Mesodermal cell (in vitro differentiated cells): ENCODE data around the gene MSH4.
"Not testable (repeated sequence)": the region's sequence is repeated elsewhere in the genome, so short reads cannot be mapped to it uniquely, and the experiment has no call there.

ENCODE experiments used
- H3K27ac ChIP-seq: 2 replicates; pipeline ENCODE4 v1.7.0; 2013; ENCODE audit warnings: mild to moderate bottlenecking, low read depth, low read length, moderate library complexity; ENCODE audit not compliant: severe bottlenecking
- H3K36me3 ChIP-seq: 2 replicates; pipeline ENCODE4 v1.7.1; 2013; ENCODE audit warnings: mild to moderate bottlenecking, low read length, moderate library complexity; ENCODE audit not compliant: control insufficient read depth, insufficient read depth
- H3K4me1 ChIP-seq: one replicate; pipeline ENCODE4 v1.7.1; 2013; ENCODE audit warnings: mild to moderate bottlenecking, low read length; ENCODE audit not compliant: insufficient read depth, control insufficient read depth, poor library complexity, severe bottlenecking
- H3K4me3 ChIP-seq: 2 replicates; pipeline ENCODE4 v1.7.0; 2013; ENCODE audit warnings: low read length, control low read depth, mild to moderate bottlenecking; ENCODE audit not compliant: insufficient read depth, poor library complexity, severe bottlenecking; ENCODE audit errors: extremely low read depth
- H3K9me3 ChIP-seq: 2 replicates; pipeline ENCODE4 v1.7.1; 2013; ENCODE audit warnings: mild to moderate bottlenecking, low read length, moderate library complexity; ENCODE audit not compliant: control insufficient read depth
- WGBS, 2 experiments: methylation state at CpG; one replicate each; pipeline ENCODE4 v1.1.5; 2013; ENCODE audit warnings: missing lambda C conversion rate in 2 of 2; ENCODE audit not compliant: insufficient coverage in 2 of 2; 5-methylcytosine and 5-hydroxymethylcytosine counted together

The MSH4 gene

GRCh38 chr1:75922698-75923097 is 126.0 kb downstream of the MSH4 start:
- Histone ChIP-seq H3K27ac (no peak overlapping the region), H3K36me3 (no peaks in the 10 kb centered on the region), H3K4me1 (no peaks in the 10 kb centered on the region), H3K9me3 (no peaks in the 10 kb centered on the region), H3K4me3 (no peak overlapping the region)
- WGBS, 2 experiments = 100% methylated on average over 1 of the region's 1 CpG; no CpG with 5 or more reads in 1 of the 2 experiments

- no CpG with 5 or more reads among the region's 1 CpG for WGBS, 2 experiments
- Histone ChIP-seq H3K4me1 (no peaks in the 10 kb centered on the region), H3K9me3 (no peaks in the 10 kb centered on the region), H3K4me3 (no peak within 1 kb of the TSS), H3K27ac (no peak within 1 kb of the TSS), H3K36me3 (no peaks in the 10 kb centered on the region)
These were observed 135.6 kb downstream of the MSH4 start, which contains the start of gene ASB17 for GRCh38 chr1:75932304-75932703. TSS of gene ASB17 (minus strand) at chr1:75932404. CDS start at chr1:75932291, 113 bp downstream.

- Histone ChIP-seq H3K9me3 (no peaks in the 10 kb centered on the region), H3K36me3 (no peaks in the 10 kb centered on the region), H3K27ac (no peak overlapping the region), H3K4me3 (no peak overlapping the region), H3K4me1 (no peaks in the 10 kb centered on the region)
- no CpG with 5 or more reads among the region's 1 CpG for WGBS, 2 experiments
These were observed 140.4 kb downstream of the MSH4 start for GRCh38 chr1:75937034-75937433.

GRCh38 chr1:75943037-75943436 is 146.4 kb downstream of the MSH4 start:
- H3K4me3 ChIP-seq, H3K4me1 ChIP-seq, H3K9me3 ChIP-seq, H3K36me3 ChIP-seq, H3K27ac ChIP-seq: not testable (repeated sequence)
- 86 to 87% methylated on average over 3 of the region's 4 CpGs for WGBS, 2 experiments

GRCh38 chr1:75950176-75950575 is 153.5 kb downstream of the MSH4 start:
- no peaks in the 10 kb centered on the region for H3K36me3 ChIP-seq
- no peak overlapping the region for H3K27ac ChIP-seq
- H3K4me1 ChIP-seq = no peaks in the 10 kb centered on the region
- H3K9me3 ChIP-seq = no peaks in the 10 kb centered on the region
- no CpG with 5 or more reads among the region's 3 CpGs for WGBS, 2 experiments
- no peak overlapping the region for H3K4me3 ChIP-seq

GRCh38 chr1:75952016-75952415 is 155.3 kb downstream of the MSH4 start:
- Histone ChIP-seq H3K9me3 (no peaks in the 10 kb centered on the region), H3K4me3 (no peak overlapping the region), H3K27ac (no peak overlapping the region), H3K36me3 (no peaks in the 10 kb centered on the region), H3K4me1 (no peaks in the 10 kb centered on the region)
- WGBS, 2 experiments = no CpG with 5 or more reads among the region's 1 CpG

- no peak overlapping the region for H3K4me3 ChIP-seq
These were observed 156.8 kb downstream of the MSH4 start for GRCh38 chr1:75953461-75953860.

GRCh38 chr1:75954586-75954985 is 157.9 kb downstream of the MSH4 start:
- Histone ChIP-seq H3K27ac (no peak overlapping the region), H3K36me3 (no peaks in the 10 kb centered on the region), H3K4me1 (no peaks in the 10 kb centered on the region), H3K9me3 (no peaks in the 10 kb centered on the region), H3K4me3 (no peak overlapping the region)

More at GRCh38 chr1:75953461-75953860, 156.8 kb downstream of the MSH4 start:
- Histone ChIP-seq H3K36me3 (no peaks in the 10 kb centered on the region), H3K9me3 (no peaks in the 10 kb centered on the region), H3K27ac (no peak overlapping the region), H3K4me1 (no peaks in the 10 kb centered on the region)
- WGBS, 2 experiments = 77 to 100% methylated on average over 2 to 4 of the region's 4 CpGs
